SHP77 treated with DMSO at 0.1 percent for 48 hours (cell line): ENCODE results near the gene C9orf152.

Experiments
- DNase-seq: peaks from one replicate; lab custom pipeline; 2025; lab: John Stamatoyannopoulos, UW

C9orf152 gene

DNA sequence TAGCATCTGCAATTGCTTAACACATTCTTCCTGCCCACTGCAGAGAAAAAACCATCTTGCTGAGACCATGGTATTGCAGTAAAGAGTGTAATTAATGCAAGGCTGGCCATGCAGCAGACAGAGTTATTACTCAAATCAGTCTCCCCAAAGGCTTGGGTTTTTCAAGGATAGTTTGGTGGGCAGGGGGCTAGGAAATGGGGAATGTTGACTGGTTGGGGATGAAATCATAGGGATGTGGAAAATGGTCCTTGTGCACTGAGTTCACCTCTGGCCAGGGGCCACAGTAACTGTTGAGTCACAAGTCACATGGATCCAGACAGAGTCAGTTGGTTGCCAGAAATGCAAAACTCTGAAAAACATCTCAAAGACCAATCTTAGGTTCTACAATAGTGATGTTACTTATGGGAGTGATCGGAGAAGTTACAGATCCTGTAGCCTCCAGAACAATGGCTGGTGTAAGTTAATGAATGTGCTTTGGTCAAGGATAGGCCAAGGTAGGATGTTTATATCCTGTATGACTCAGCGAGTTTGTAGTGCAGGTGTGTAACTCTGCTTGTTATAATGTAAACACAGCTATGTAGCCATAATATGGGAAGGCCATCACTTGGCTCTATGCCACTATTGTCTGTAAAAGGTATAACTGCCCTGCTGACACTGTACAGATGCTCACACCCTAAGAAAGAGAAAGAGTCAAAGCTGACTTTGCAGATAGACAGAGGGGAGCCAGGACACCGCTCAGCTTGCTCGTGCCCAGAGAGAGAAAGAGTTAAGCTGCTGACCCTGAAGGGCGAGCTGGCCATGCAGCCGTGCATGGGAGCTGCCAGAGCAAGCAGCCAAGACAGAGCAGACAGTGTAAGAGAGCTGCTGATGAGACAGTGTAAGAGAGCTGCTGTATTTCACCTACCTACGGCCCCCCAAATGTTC is 27.2 kb downstream of the C9orf152 start:
- DNase-seq = no peak

GRCh38 chr9:110179734-110180133 is 28.2 kb downstream of the C9orf152 start:
- no peak for DNase-seq

DNA sequence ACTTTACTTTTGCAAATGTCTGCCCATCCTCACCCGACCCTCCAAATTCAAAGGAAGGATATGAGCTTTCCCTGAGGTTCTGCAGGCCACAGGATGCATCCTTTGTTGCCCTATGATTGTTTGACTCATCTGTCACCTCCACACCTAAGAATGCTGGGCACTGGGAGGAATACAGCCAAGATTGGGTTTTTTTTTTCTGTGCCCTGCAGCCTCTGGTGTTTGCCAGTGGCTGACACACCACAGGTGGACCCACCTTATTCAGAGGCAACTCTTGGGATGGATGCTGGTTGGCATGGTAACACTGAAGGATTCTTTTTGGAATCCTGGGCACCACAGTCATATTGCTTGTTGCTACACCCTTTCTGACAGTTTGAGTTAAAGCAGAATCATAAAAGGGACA is 29.7 kb downstream of the C9orf152 start:
- DNase-seq = no peak

DNA sequence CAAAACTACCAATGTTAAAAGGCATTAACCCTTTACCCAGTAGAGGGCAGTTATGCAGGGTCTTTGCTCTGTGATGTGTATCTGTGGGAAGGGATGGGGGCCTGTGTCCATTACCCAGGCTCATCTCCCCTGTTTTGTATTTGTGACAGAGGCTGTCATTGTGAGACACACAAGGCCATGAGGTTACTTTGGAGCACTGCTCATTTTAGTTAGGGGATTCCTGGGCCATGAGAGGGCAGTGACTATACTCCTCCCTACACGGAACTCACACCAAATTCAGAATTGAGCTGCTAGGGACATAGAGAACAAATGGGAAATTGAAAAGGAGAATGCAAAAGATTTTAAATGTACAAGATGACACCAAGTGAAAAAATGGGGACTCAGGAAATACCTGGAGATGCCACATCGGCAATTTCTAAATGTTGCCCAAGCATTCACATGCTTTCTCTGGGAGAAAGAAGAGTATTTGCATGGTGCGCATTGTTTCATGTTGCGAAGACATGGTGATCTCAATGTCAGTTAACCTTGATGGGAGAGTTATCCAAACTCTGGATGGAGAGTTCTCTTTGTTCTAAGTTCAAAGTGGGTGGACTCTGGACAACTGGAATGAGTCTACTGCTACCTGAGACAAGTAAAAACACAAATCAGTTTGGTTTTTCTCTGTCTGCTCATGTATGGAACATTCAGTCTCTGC is 32.5 kb downstream of the C9orf152 start:
- DNase-seq = no peak

DNA sequence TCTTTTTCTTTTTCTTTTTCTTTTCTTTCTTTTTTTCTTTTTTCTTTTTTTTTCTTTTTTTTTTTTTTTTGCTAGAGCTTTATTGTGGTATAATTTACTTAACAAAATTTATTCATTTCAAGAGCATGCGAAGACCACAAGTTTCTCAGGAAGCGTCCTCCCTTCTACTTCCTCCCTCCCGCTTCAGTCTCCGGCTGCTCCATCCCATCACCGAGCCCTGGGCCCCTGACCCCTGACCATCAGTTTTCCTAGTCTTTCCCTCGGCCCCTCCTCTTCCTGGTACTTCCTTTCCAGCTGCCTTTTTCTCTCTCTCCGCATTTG is 34.7 kb downstream of the C9orf152 start:
- DNase-seq = no peak

- no peak for DNase-seq
Observed at GRCh38 chr9:110170357-110171257, 37.4 kb downstream of the C9orf152 start.

DNA sequence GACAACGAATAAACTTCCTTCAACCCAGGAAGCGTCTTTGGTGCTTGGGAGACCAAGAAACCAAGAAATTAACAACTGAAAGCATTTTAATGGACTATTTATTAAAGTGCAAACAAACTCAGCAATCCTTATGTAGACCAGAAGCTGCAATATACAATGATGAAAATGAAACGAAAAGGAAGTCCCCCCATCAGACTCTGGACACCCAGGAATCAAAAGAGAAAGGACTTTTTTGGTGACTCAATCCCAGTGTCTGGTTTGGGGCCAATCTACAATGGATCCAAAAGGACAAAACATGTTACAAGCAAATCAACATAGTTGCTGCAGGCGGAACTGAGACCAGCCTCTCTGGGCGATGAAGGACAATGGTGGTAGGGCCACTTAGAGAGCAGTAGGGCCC is 39.5 kb downstream of the C9orf152 start:
- DNase-seq = no peak

- no peak for DNase-seq
Observed at GRCh38 chr9:110161940-110162339, 46.0 kb downstream of the C9orf152 start.

GRCh38 chr9:110160685-110161084 is 47.3 kb downstream of the C9orf152 start:
- no peak for DNase-seq

- DNase-seq = no peak
Observed at GRCh38 chr9:110160123-110160522, 47.8 kb downstream of the C9orf152 start.

- DNase-seq = no peak
Observed at GRCh38 chr9:110157823-110158664, 49.9 kb downstream of the C9orf152 start.

DNA sequence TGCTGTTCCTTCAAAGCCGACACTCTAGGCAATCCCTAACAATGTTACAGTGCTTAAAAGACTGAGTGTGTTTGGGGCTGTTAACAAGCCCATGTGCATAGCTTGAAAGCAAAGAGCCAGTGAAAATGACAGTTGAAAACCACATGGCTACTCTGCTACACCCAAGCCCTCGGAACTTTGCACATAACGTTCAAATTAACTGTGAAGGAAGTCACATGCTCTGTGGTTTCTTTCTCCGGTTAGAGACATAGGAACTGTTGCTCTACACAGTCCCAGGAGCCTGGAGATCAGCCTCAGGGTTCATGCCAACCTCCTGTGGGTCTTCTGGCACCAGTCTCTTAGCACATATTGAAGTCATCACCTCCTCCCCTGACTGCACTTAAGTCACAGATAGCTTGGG is 51.1 kb downstream of the C9orf152 start:
- DNase-seq = no peak

DNA sequence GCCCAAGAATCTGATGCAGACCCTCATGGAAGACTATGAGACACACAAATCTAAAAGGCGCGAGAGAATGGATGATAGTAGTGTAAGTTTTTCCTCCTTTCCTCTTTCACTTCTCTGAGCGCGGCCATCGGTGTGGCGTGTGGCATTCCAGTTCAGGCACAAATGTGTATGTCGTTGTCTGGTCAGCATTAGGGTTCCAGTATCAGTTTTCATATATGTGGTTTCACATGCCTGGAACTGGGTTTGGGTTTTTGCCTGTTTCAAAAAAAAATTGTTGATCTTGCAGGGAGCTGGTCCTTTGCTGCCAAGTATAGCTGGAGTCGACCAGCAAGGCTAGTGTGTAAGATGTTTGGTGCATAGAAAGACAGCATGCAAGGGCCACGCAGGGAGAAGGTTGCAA is 51.5 kb downstream of the C9orf152 start:
- DNase-seq = no peak

- no peak for DNase-seq
Observed at GRCh38 chr9:110155751-110156150, 52.2 kb downstream of the C9orf152 start.

- DNase-seq = no peak
Observed at GRCh38 chr9:110153431-110153830, 54.5 kb downstream of the C9orf152 start.

DNA sequence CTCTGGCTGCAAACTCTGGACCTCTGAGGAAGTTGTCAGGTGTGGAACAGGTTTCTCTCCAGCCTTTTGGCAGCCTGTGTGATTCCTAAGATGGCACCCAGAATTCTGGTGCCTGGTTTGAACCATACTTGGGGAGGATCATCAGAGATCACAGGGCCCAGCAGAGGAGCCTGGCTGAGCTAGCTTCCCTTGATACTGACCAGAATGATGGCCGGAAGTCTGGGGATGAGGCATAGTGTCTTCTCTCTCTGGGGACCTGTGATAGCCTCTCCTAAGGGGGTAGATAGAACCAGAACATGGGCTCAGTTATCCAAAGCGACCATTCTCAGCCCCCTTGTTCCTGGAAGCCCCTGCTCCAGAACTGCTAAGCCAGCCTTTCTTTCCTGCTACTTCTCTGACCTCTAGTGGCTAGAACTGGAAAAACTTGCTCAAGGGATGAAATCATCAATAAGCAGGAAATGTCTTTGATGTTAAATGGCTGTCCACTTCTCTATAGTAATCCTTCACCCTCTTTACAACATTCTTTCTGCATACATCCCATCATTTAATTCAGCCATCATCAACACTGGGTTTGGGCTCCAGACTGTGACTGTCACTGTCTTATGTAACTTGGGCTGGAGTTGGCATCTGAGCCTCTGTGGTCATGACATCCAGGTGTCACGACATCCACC is 55.1 kb downstream of the C9orf152 start:
- DNase-seq = peak; percentile 3
